ENCODE results near the gene SLC41A1. TPM values are rescaled to one million over a fixed set of nuclear protein-coding genes. Genes with fewer than 3 reads are reported as not detected.
"Not testable (repeated sequence)": the region's sequence is repeated elsewhere in the genome, so short reads cannot be mapped to it uniquely, and the experiment has no call there.

The SLC41A1 gene
- total RNA-seq (2014; rRNA removed; shearing (Covaris generic)): 5.0 and 5.4 TPM in 2 replicates

DNA sequence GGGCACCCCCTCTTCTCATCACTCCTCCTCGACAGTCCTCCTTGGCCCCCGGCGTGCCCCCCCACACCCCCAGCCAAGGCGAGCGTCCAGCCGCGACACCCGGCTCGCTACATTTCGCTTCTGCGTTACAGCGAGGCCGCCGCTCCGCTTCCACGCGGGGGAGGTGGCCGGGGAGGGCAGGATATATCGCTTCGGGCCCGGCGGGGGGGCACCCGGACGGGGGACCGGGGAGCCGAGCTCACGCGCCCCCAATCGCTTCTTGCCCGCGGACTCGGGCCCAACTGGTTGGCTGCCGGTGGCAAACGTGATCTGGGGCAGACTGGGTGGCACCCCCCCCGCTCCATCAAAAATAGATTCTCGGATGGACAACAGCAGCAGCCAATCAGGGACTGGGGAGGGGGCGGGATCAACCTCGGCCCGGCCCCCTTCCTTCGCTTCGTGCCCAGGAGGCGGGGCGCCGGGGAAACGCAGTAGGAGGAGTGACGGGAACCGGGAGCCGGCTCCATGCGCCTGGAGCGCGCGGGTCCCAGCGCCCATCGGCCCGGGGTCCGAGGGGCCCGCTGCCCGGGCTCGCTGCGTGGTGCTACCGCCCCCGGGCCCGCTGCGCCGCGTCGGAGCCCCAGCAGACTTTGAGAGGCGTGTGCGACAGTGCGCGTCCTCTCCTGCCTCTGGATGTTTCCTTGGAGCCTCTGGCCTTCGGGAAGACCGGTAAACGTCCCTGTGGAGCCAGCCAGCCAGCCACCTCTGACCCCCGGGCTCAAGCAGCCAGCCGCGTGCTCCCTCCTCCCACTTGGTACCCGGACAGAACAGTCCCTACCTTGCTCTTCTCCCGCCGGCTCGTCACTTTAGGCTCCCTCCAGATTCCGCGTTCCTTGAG lies at the start of gene SLC41A1:
Gene SLC41A1 (minus strand): TSS at position 321 of the 877 bp plus-strand sequence. CDS start 2,757 bp downstream, outside the sequence.
- peak; percentile 88 for DNase-seq (ENCODE audit: low spot score)

- DNase-seq (ENCODE audit: low spot score): no peak
Observed at GRCh38 chr1:205861540-205861939, 48.5 kb upstream of the SLC41A1 start.

GRCh38 chr1:205858141-205858961 lies 45.4 kb upstream of the SLC41A1 start:
- DNase-seq (ENCODE audit: low spot score): peak; percentile 6

- not testable (repeated sequence) for DNase-seq (ENCODE audit: low spot score)
Observed at GRCh38 chr1:205857501-205857900, 44.5 kb upstream of the SLC41A1 start.

DNA sequence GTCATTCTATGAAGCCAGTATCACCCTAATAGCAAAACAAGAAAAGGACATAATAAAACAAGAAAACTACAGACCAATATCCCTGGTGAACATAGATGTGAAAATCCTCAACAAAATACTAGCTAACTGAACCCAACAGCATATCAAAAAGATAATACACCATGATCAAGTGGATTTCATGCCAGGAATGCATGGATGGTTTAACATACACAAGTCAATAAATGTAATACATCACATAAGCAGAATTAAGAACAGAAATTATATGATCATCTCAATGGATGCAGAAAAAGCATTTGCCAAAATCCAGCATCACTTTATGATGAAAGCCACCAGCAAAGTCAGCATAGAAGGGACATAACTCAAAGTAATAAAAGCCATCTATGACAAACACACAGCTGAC lies 43.4 kb upstream of the SLC41A1 start:
- DNase-seq (ENCODE audit: low spot score): no peak

GRCh38 chr1:205852969-205853368 lies 40.0 kb upstream of the SLC41A1 start:
- no peak for DNase-seq (ENCODE audit: low spot score)

GRCh38 chr1:205851993-205852392 lies 39.0 kb upstream of the SLC41A1 start:
- DNase-seq (ENCODE audit: low spot score): no peak

DNA sequence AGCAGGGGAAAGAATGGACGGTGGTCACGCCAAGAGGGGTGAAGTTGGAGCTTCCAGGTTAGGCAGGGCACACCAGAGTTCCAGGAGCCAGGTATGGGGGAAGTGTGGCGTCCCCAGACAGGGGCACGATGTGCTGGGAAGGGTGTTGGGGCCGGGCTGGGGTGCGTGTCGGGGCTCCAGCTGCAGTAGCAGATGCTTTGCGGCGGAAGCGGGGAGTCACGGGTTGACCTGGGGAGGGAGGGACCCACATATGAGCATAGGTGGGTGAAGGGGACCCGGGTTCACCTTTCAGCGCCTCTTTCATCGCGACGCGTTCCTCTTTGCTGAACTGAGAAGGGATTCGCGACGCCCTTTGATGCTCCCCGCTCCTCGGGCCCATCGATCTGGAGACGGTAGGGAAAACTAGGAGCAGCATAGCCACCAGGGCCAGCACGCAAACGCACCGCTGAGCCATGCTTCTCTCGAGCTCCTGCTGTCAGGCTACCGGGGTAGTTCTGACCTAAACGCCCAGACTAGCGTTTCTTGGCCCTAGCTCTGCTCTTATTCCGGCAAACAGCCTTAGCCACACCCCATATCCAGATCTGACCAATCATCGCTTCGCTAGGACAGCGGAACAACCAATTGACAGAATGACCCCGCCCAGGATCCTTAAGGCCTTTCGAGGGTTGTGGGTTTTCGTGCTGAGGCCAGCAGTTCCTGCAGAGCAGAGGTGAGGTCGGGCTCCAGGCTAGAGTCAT lies 36.8 kb upstream of the SLC41A1 start, which contains the start of gene PM20D1:
Gene PM20D1 (minus strand): TSS at position 514 of the 737 bp plus-strand sequence. CDS start 60 bp downstream, at position 454.
- no peak for DNase-seq (ENCODE audit: low spot score)

DNA sequence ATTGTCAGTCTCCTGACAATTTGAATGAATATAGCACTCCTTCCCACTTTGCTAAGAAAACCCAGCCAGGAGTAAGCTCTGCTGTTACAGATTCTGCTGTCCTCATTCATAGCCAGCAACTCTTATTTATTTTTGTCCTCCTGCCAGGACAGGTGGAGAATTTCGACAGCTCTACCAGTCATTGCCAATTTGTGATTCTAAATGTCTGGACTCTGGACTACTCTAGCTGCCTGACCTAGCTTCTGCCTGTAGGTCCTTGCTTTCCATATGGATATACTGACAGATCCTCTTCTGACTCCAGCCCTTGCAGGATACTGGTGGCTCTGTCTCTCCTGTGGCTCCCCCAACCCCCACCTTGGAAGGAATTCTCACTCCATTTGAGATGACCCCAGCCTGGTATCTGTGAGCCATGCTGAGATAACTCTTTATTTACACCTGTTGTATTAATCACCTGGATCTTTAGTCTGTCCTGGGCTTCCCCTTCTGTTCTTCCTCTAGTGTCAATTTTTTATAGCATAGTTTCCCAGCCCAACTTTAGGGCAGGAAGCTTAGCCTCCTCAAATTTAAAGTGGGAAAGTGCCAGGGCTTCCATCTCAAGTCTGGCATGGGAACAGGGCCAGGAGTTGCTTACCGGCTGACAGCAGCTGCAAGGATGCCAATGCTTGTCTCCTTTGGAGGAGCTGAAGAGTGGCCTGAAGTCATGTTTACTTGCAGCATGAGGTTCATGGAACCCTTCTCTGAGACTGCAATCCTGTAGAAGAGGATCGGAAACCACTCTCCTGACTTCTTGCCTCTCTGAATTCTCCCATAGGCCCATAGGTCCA lies 30.2 kb upstream of the SLC41A1 start:
- DNase-seq (ENCODE audit: low spot score): no peak

DNA sequence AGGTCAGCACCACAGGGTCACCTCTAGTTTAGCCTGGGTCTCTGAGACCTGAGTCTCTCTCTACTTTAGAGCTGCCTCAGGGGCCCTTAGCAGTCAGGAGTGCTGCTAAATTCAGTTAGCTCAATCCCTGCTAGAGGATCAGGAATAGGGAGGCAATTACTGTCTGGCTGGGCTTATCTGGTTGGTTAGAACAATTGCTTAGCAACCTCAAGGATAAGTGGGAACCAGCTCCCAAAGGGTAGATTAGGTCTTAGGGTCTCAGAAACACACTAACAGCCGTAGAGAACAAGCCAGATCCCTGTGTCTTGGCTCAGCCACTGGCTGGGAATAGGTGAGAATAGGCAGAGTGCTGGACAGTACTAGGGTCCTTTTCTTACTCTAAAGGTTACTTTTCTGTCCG lies 29.2 kb upstream of the SLC41A1 start:
- DNase-seq (ENCODE audit: low spot score): no peak

GRCh38 chr1:205840146-205840923 lies 27.3 kb upstream of the SLC41A1 start:
- no peak for DNase-seq (ENCODE audit: low spot score)

GRCh38 chr1:205837382-205837970 lies 24.5 kb upstream of the SLC41A1 start:
- no peak for DNase-seq (ENCODE audit: low spot score)

- no peak for DNase-seq (ENCODE audit: low spot score)
Observed at GRCh38 chr1:205834751-205835150, 21.8 kb upstream of the SLC41A1 start.

DNA sequence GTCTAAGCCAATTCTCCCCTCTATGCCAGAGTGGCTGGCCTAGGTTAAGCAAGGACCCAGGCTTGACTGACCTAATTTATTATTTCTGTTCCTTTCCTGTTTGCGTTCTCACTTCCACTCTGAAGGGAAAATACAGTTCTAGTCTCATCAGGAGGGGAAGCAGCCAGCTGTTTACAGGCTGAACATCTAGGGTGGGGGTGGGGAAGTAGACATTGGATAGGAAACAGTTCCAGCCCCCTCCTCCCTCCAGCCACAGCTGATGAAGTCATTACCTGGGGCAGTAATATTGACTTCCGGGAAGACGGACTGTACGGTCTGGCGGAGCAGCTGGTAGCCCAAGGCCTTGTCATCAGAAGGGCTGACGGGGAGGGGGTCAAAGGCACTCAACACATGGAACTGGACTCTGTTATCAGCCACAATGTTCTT lies 19.3 kb upstream of the SLC41A1 start:
- no peak for DNase-seq (ENCODE audit: low spot score)

DNA sequence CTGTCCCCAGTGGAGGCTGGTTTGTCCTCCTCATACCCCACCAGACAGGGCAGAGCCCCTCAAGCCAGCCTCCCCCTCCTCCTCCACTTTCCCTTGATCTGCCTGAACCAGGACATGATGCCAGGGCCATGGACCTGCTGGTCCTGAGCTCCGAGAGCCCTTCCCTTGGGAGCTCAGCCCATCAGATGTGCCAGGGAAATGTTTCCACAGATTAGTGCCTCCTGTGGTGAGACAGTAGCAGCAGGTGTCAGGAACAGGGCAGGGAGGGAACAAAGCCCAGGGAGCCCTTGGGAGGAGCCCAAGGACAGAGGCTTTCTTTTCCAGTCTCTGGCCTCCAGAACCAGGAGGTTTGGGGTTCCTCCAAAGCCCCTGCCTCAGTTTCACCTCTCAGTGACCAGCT lies 14.6 kb upstream of the SLC41A1 start:
- DNase-seq (ENCODE audit: low spot score): peak; percentile 17

DNA sequence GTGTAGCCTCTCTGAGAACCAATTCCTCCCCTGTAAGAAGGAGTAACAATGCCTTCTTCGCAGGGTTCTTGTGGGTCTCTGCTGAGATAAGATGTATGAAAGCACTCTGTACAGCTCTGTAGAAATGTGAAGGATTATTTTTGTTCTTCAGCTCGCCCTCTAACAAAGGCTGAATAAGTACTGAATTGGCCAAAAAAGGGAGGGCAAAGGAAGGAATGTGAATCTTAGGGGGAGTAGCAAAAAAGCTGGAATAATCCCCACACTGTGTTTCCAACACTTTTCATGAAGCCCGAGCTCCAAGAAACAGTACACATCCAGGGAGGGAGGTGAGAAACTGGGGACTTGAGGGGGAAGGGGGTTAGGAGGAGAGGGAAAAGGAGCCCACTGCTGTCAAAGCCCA lies 14.0 kb upstream of the SLC41A1 start:
- no peak for DNase-seq (ENCODE audit: low spot score)

- no peak for DNase-seq (ENCODE audit: low spot score)
Observed at GRCh38 chr1:205826016-205826806, 13.2 kb upstream of the SLC41A1 start.

DNA sequence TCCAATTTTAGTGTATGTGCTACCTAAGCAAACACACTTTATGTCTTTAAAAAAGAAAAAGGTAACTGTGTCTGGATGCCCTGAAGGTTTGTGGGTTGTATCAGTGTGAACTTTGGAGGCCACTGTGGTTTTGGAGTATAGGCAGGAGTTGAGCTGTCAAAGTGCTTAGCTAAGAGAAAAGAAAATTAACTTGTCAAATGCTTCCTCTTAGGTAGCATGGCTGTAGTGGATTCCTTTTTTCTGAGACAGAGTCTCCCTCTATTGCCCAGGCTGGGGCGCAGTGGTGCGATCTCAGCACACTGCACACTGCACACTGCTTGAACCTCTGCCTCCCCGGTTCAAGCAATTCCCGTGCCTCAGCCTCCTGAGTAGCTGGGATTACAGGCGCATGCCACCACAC lies 11.2 kb upstream of the SLC41A1 start:
- DNase-seq (ENCODE audit: low spot score): no peak

DNA sequence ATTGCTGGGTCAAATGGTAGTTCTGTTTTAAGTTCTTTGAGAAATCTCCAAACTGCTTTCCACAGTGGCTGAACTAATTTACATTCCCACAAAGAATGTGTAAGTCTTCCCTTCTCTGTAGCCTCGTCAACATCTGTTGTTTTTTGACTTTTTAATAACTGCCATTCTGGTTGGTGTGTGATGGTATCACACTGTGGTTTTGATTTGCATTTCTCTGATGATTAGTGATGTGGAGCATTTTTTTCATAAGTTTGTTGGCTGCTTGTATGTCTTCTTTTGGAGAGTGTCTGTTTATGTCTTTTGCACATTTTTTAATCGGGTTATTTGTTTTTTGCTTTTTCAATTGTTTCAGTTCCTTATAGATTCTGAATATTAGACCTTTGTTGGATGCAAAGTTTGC lies 10.3 kb upstream of the SLC41A1 start:
- not testable (repeated sequence) for DNase-seq (ENCODE audit: low spot score)

Measured in HT-29 (cell line).